ENCODE results near the gene CEP350.

CEP350 gene

GRCh38 chr1:180156631-180157091 is 202.1 kb downstream of the CEP350 start:
- DNase-seq (ENCODE audit: low read depth in 3 of 3), result no peak

- no peak for DNase-seq (ENCODE audit: low read depth in 3 of 3)
These were observed 202.5 kb downstream of the CEP350 start for GRCh38 chr1:180157108-180157507.

- no peak for DNase-seq (ENCODE audit: low read depth in 3 of 3)
These were observed 203.0 kb downstream of the CEP350 start for GRCh38 chr1:180157576-180158057.

GRCh38 chr1:180158149-180159147 is 203.8 kb downstream of the CEP350 start:
- no peak for DNase-seq (ENCODE audit: low read depth in 3 of 3)

GRCh38 chr1:180160357-180160756 is 205.7 kb downstream of the CEP350 start:
- no peak for DNase-seq (ENCODE audit: low read depth in 3 of 3)

- no peak for DNase-seq (ENCODE audit: low read depth in 3 of 3)
These were observed 208.4 kb downstream of the CEP350 start for GRCh38 chr1:180163041-180163440.
